Measurements from ENCODE around the gene ZBTB21. TPM values are rescaled to one million over a fixed set of nuclear protein-coding genes. Genes with fewer than 3 reads are reported as not detected.

ZBTB21 gene
- polyA plus RNA-seq, 3 donors, result 4.7 to 7.2 (median 6.3) TPM

DNA sequence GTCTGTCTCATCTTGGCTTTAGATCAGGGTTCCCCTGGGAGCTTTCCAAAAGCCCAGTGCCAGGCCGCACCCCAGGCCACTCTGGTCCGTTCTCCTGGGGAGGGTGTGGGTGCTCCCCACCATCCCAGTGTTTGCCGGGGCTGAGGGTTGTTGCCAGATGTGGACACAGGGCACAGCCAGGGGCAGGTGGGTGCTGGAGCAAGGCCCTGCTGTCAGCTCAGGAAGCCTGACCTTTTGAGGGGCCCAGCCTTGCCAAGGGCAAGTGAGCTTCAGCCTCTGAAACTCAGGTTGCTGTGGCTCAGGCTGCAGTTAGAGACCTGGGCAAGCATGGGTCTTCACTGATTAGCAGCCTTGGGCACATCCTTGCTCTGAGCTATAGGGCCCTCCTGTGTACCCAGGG is 22.8 kb upstream of the ZBTB21 start:
- H2AFZ ChIP-seq (ENCODE audit: insufficient read depth, low read depth, low read length, poor library complexity, severe bottlenecking), result no peak overlapping the region
- Mint-ChIP-seq H3K9me3 (no peaks in the 10 kb centered on the region), H3K36me3 (no peaks in the 10 kb centered on the region), H3K27me3 (ENCODE audit: low read depth in 3 of 3) (peaks cover 0 to 3% (median 3%) of the 10 kb centered on the region in 3 donors), H3K4me3 (no peak overlapping the region), H3K27ac (no peak overlapping the region), H3K4me1 (peaks cover 7% of the 10 kb centered on the region)
- intact Hi-C loops (cut with micrococcal nuclease), result no loop called here
- no peaks in the 10 kb centered on the region for H4K20me1 ChIP-seq (ENCODE audit: insufficient read depth, low read length)
- TF ChIP-seq, protein P1, sequence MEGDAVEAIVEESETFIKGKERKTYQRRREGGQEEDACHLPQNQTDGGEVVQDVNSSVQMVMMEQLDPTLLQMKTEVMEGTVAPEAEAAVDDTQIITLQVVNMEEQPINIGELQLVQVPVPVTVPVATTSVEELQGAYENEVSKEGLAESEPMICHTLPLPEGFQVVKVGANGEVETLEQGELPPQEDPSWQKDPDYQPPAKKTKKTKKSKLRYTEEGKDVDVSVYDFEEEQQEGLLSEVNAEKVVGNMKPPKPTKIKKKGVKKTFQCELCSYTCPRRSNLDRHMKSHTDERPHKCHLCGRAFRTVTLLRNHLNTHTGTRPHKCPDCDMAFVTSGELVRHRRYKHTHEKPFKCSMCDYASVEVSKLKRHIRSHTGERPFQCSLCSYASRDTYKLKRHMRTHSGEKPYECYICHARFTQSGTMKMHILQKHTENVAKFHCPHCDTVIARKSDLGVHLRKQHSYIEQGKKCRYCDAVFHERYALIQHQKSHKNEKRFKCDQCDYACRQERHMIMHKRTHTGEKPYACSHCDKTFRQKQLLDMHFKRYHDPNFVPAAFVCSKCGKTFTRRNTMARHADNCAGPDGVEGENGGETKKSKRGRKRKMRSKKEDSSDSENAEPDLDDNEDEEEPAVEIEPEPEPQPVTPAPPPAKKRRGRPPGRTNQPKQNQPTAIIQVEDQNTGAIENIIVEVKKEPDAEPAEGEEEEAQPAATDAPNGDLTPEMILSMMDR (IDR thresholded peaks at IDR 0.05), result no peak
- H3K27ac ChIP-seq (ENCODE audit: low read depth in 1 of 2, low read length in 2 of 2), result no peak overlapping the region
- DNase-seq, result no peak
- no peak overlapping the region for H3K9ac ChIP-seq (ENCODE audit: insufficient read depth, low read length, poor library complexity, severe bottlenecking)
- no peaks in the 10 kb centered on the region for H3K79me2 ChIP-seq (ENCODE audit: insufficient read depth, low read length)
- WGBS (ENCODE audit: insufficient coverage), result 97% methylated on average over 3 of the region's 3 CpGs
- no peaks in the 10 kb centered on the region for H3K27me3 ChIP-seq (ENCODE audit: control insufficient read depth in 2 of 2, insufficient read depth in 2 of 2, low read length in 2 of 2)
- H3K4me2 ChIP-seq (replicated peaks; ENCODE audit: extremely low read depth, low read length, poor library complexity, severe bottlenecking), result no peak overlapping the region
- H3K4me1 ChIP-seq (ENCODE audit: control insufficient read depth in 1 of 2, insufficient read depth in 2 of 2, low read length in 2 of 2), result peaks cover 0 to 4% of the 10 kb centered on the region in 2 donors
- H3K9me3 ChIP-seq (replicated peaks in 1 of 2; ENCODE audit: control insufficient read depth in 1 of 2, insufficient read depth in 1 of 2, low read length in 2 of 2), result no peaks in the 10 kb centered on the region
- H3K36me3 ChIP-seq (replicated peaks in 1 of 2; ENCODE audit: control insufficient read depth in 1 of 2, insufficient read depth in 2 of 2, low read length in 2 of 2), result no peaks in the 10 kb centered on the region
- no peak overlapping the region for H3K4me3 ChIP-seq (replicated peaks in 1 of 3; ENCODE audit: low read depth in 2 of 3, low read length in 3 of 3)

DNA sequence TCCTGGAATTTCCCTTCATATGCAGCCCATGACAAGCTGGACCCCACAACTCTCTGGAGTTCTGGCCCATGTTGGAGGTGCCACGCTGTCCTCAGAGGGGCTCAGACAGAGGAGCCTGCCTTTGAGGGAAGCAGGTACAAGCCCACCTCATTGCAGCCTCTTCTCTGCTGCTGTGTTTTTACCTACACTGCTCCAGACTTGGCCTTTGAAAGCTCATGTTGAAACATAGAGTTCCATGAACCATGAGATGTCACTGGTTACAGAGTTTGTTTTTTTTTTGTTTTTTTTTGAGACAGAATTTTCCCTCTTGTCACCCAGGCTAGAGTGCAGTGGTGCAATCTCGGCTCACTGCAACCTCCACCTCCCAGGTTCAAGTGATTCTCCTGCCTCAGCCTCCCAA is 22.1 kb upstream of the ZBTB21 start:
- TF ChIP-seq, protein P1 (IDR thresholded peaks at IDR 0.05), result no peak

More for the DNA sequence above, 22.1 kb upstream of the ZBTB21 start:
- Mint-ChIP-seq H3K27ac (peak overlapping the region in 1 of 7 donors; percentile 21), H3K4me1 (peaks cover 9% of the 10 kb centered on the region), H3K4me3 (no peak overlapping the region), H3K36me3 (no peaks in the 10 kb centered on the region), H3K9me3 (peaks cover 0 to 2% (median 0%) of the 10 kb centered on the region in 7 donors), H3K27me3 (ENCODE audit: low read depth in 3 of 3) (peaks cover 0 to 6% (median 3%) of the 10 kb centered on the region in 3 donors)
- no peak overlapping the region for H3K27ac ChIP-seq (ENCODE audit: low read depth in 1 of 2, low read length in 2 of 2)
- no peak overlapping the region for H2AFZ ChIP-seq (ENCODE audit: insufficient read depth, low read depth, low read length, poor library complexity, severe bottlenecking)
- H3K9ac ChIP-seq (ENCODE audit: insufficient read depth, low read length, poor library complexity, severe bottlenecking), result no peak overlapping the region
- 88% methylated on average over 1 of the region's 2 CpGs for WGBS (ENCODE audit: insufficient coverage)
- no peak overlapping the region for H3K4me3 ChIP-seq (replicated peaks in 1 of 3; ENCODE audit: low read depth in 2 of 3, low read length in 3 of 3)
- H3K36me3 ChIP-seq (replicated peaks in 1 of 2; ENCODE audit: control insufficient read depth in 1 of 2, insufficient read depth in 2 of 2, low read length in 2 of 2), result no peaks in the 10 kb centered on the region
- intact Hi-C loops (cut with micrococcal nuclease), result no loop called here
- no peaks in the 10 kb centered on the region for H3K9me3 ChIP-seq (replicated peaks in 1 of 2; ENCODE audit: control insufficient read depth in 1 of 2, insufficient read depth in 1 of 2, low read length in 2 of 2)
- no peaks in the 10 kb centered on the region for H3K79me2 ChIP-seq (ENCODE audit: insufficient read depth, low read length)
- no peaks in the 10 kb centered on the region for H3K27me3 ChIP-seq (ENCODE audit: control insufficient read depth in 2 of 2, insufficient read depth in 2 of 2, low read length in 2 of 2)
- no peaks in the 10 kb centered on the region for H4K20me1 ChIP-seq (ENCODE audit: insufficient read depth, low read length)
- H3K4me2 ChIP-seq (replicated peaks; ENCODE audit: extremely low read depth, low read length, poor library complexity, severe bottlenecking), result no peak overlapping the region
- peaks cover 0 to 4% of the 10 kb centered on the region in 2 donors for H3K4me1 ChIP-seq (ENCODE audit: control insufficient read depth in 1 of 2, insufficient read depth in 2 of 2, low read length in 2 of 2)
- DNase-seq, result no peak

Measured in CD14-positive monocyte (primary cell).